ENCODE data around the gene ZFAND3.

DNA sequence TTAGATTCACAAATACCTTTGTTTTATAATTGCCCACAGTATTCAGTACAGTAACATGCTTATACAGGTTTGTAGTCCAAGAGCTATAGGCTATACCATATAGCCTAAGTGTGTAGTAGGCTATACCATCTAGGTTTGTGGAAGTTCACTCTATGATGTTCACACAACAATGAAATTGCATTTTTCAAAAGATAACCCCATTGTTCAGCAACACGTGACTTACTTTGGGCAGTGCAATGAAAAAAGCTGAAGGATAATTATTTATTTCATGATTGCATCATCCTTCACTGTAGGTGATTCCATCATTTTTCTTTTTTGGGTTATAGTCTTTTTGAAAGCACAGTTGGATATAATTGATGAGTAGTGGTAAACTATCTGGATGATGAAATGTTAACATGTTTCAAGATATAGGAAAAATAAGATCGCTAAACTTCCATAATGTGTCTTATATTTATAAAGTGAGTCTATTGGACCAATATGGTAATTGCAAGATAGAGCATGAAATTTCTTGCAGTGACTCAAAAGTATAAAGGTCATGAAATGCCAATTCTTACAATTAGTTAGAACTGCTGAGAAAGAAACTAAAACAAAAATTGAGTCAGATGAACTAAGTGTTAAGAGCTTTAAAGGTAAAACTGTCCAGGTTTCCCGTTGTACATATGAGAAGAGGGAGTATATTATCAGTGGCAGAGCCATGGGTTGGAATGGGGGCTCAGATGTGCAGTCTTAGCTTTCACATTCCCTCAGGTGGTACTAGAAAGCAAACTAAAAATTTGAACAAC, 164.4 kb downstream of the ZFAND3 start:
- TF ChIP-seq POLR2A (IDR thresholded peaks at IDR 0.05): no peak
- TF ChIP-seq, protein P1, sequence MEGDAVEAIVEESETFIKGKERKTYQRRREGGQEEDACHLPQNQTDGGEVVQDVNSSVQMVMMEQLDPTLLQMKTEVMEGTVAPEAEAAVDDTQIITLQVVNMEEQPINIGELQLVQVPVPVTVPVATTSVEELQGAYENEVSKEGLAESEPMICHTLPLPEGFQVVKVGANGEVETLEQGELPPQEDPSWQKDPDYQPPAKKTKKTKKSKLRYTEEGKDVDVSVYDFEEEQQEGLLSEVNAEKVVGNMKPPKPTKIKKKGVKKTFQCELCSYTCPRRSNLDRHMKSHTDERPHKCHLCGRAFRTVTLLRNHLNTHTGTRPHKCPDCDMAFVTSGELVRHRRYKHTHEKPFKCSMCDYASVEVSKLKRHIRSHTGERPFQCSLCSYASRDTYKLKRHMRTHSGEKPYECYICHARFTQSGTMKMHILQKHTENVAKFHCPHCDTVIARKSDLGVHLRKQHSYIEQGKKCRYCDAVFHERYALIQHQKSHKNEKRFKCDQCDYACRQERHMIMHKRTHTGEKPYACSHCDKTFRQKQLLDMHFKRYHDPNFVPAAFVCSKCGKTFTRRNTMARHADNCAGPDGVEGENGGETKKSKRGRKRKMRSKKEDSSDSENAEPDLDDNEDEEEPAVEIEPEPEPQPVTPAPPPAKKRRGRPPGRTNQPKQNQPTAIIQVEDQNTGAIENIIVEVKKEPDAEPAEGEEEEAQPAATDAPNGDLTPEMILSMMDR (IDR thresholded peaks at IDR 0.05): no peak
- TF ChIP-seq POLR2AphosphoS5 (IDR thresholded peaks at IDR 0.05): no peak
